Heart left ventricle (tissue), 16 donors: ENCODE results near the gene KCNMA1. TPM values are rescaled to one million over a fixed set of nuclear protein-coding genes. Genes with fewer than 3 reads are reported as not detected.
A peak's percentile ranks its signal among the peaks of the same experiment; 100 is the strongest.

Source experiments
- ATAC-seq, 4 donors: fragments of 200-7000 bp; cut with Tn5 transposase; one replicate each; pipeline ENCODE4 v1.9.1; 2020 to 2022; ENCODE audit warnings: moderate library complexity in 4 of 4, mild to moderate bottlenecking in 3 of 4, moderate number of reproducible peaks in 1 of 4
- DNase-seq, 5 donors: peaks; one replicate each; pipeline ENCODE4 v3.0.0-alpha.2; 2020
- H3K27ac ChIP-seq, 12 donors: fragments of 200-600 bp; sonication (generic) in 4 of 12; one replicate each; pipeline versions ENCODE4 v1.5.0 to v1.8.0; 2016 to 2022; ENCODE audit warnings: mild to moderate bottlenecking in 2 of 12
- H3K27me3 ChIP-seq, 9 donors: fragments of 200-600 bp; sonication (generic) in 2 of 9; one replicate each; pipeline versions ENCODE4 v1.5.1 to v1.8.0; 2016 to 2022; ENCODE audit warnings: mild to moderate bottlenecking in 3 of 9
- H3K36me3 ChIP-seq, 9 donors: fragments of 200-600 bp; sonication (generic) in 2 of 9; one replicate each; pipeline versions ENCODE4 v1.5.0 to v1.8.0; 2018 to 2022; ENCODE audit warnings: mild to moderate bottlenecking in 2 of 9
- H3K4me1 ChIP-seq, 12 donors: fragments of 200-600 bp; sonication (generic) in 4 of 12; one replicate each; pipeline versions ENCODE4 v1.5.0 to v1.8.0; 2016 to 2022; ENCODE audit warnings: mild to moderate bottlenecking in 3 of 12
- H3K4me3 ChIP-seq, 12 donors: fragments of 200-600 bp; sonication (generic) in 4 of 12; one replicate each; pipeline versions ENCODE4 v1.5.0 to v1.8.0; 2017 to 2022; ENCODE audit warnings: mild to moderate bottlenecking in 9 of 12, moderate library complexity in 4 of 12
- H3K9me3 ChIP-seq, 12 donors: fragments of 200-600 bp; sonication (generic) in 4 of 12; one replicate each; pipeline versions ENCODE4 v1.5.0 to v1.8.0; 2016 to 2022; ENCODE audit warnings: mild to moderate bottlenecking in 1 of 12
- CTCF ChIP-seq, 12 donors: fragments of 200-600 bp; sonication (generic) in 4 of 12; IDR thresholded peaks; one replicate each; pipeline versions ENCODE4 v1.5.0 to v1.8.0; 2018 to 2022; ENCODE audit warnings: antibody characterized with exemption in 12 of 12, mild to moderate bottlenecking in 5 of 12
- POLR2A ChIP-seq, 2 donors: fragments of 450-650 bp; IDR thresholded peaks; one replicate each; pipeline ENCODE4 v1.6.1; 2017; ENCODE audit warnings: antibody characterized with exemption in 2 of 2, mild to moderate bottlenecking in 2 of 2, moderate library complexity in 2 of 2
- WGBS, 4 donors: extraction: QIAGEN DNeasy Blood & Tissue Kit in 2 of 4; methylation state at CpG; one replicate each; pipeline versions ENCODE4 v1.1.5 to v1.1.7; 2013 to 2018; 5-methylcytosine and 5-hydroxymethylcytosine counted together
- intact Hi-C, 10 donors: fragments of 100-400 bp; cut with DNase I; formaldehyde crosslinking; loops; one replicate each; pipeline versions ENCODE4 v1.11.1 to v1.14.2; 2022
- polyA plus RNA-seq, 2 donors: library from polyadenylated mRNA; stranded (reverse); fragments of 200-250 nt; gene quantifications; one replicate each; pipeline ENCODE4 v1.2.3, GENCODE V29; 2013
- total RNA-seq, 9 donors: library from RNA; depleted of rRNA in 2 of 9; stranded (reverse); fragments of >200 nt in 2 of 9; fragmentation: NEBNext Ultra II Directional in 3 of 9; extraction: Animal tissue kit (Norgen Biotek cat#: 25700) in 3 of 9; gene quantifications; one replicate each; pipeline versions ENCODE4 v1.1.0 to v1.2.4, GENCODE V29; 2016 to 2023
- donor health status: ischemic (EF 13 %, LVEDD 7.1; RV severe dilation, severe dysfunction).
- donor health status: healthy with polysubstance abuse.
- donor health status: DM: no; HTN: yes; CAD: no.
- donor health status: DM: no; HTN: no; CAD: no.
- donor health status: ischemic (EF 25% LVEDD 6.9; RV normal size, moderate dysfunction).
- donor health status: ischemic (EF 25% LVEDD 5.7; RV mildly dilated, moderate dysfunction).
- donor health status: healthy.
- donor health status: DM: yes; HTN: yes; CAD: no.
- donor health status: ischemic (EF 35%, LVEDD 5.7; RV mildly dilated, moderate dysfunction).
- donor health status: nonischemic (EF 11% LVEDD 7.7; RV severe dilation, severe dysfunction).
- donor health status: DM: yes; HTN: yes; CAD: no.
- donor health status: PGD.
- donor health status: ischemic (EF 29% LVEDD 5.4; RV normal size, mild dysfunction).
- donor health status: nonischemic (EF 23%, LVEDD 6.1; RV moderate dilation, normal function).

KCNMA1 gene
- total and polyA plus RNA-seq, 11 donors = 0.39 to 8.7 (median 1.7) TPM

- 72 to 81% (median 76%) methylated on average over 4 of the region's 4 CpGs for WGBS, 4 donors
- no peaks in the 10 kb centered on the region for H3K36me3 ChIP-seq
- no peaks in the 10 kb centered on the region for H3K9me3 ChIP-seq
- H3K27me3 ChIP-seq = peaks cover 0 to 6% (median 0%) of the 10 kb centered on the region in 9 donors
- DNase-seq (no peak), ATAC-seq (no peak)
- no peak overlapping the region for H3K4me3 ChIP-seq
- no peak for TF ChIP-seq CTCF (IDR thresholded peaks at IDR 0.05)
- TF ChIP-seq POLR2A (IDR thresholded peaks at IDR 0.05) = no peak
- intact Hi-C loops = no loop called here
- H3K27ac ChIP-seq = peak overlapping the region in 1 of 12 donors; percentile 34
- peaks cover 0 to 21% (median 0%) of the 10 kb centered on the region in 12 donors for H3K4me1 ChIP-seq
Measured at GRCh38 chr10:77601488-77601887, 36.1 kb downstream of the KCNMA1 start.

- 79 to 98% (median 94%) methylated on average over 6 of the region's 6 CpGs for whole genome bisulfite sequencing, 4 donors
- peak overlapping the region in 1 of 12 donors; percentile 34 for H3K27ac ChIP-seq
- DNase-seq (no peak), ATAC-seq (no peak)
- H3K4me3 ChIP-seq = no peak overlapping the region
- H3K4me1 ChIP-seq = peaks cover 0 to 21% (median 0%) of the 10 kb centered on the region in 12 donors
- TF ChIP-seq POLR2A (IDR thresholded peaks at IDR 0.05) (no peak), CTCF (IDR thresholded peaks at IDR 0.05) (no peak)
- no peaks in the 10 kb centered on the region for H3K9me3 ChIP-seq
- H3K27me3 ChIP-seq = peaks cover 0 to 6% (median 0%) of the 10 kb centered on the region in 9 donors
- no peaks in the 10 kb centered on the region for H3K36me3 ChIP-seq
- intact Hi-C loops = no loop called here
Measured at GRCh38 chr10:77600640-77601039, 37.0 kb downstream of the KCNMA1 start.

GRCh38 chr10:77599651-77600050 is 38.0 kb downstream of the KCNMA1 start:
- Histone ChIP-seq H3K4me3 (no peak overlapping the region), H3K27me3 (peaks cover 0 to 6% (median 0%) of the 10 kb centered on the region in 9 donors), H3K36me3 (no peaks in the 10 kb centered on the region), H3K9me3 (no peaks in the 10 kb centered on the region), H3K4me1 (peaks cover 0 to 24% (median 0%) of the 10 kb centered on the region in 12 donors), H3K27ac (no peak overlapping the region)
- TF ChIP-seq POLR2A (IDR thresholded peaks at IDR 0.05) = no peak
- TF ChIP-seq CTCF (IDR thresholded peaks at IDR 0.05) = no peak
- intact Hi-C loops = no loop called here
- ATAC-seq (no peak), DNase-seq (no peak)
- 72 to 88% (median 76%) methylated on average over 4 of the region's 4 CpGs for WGBS, 4 donors

- Histone ChIP-seq H3K4me3 (no peak overlapping the region), H3K9me3 (no peaks in the 10 kb centered on the region), H3K36me3 (no peaks in the 10 kb centered on the region), H3K27ac (peak overlapping the region in 1 of 12 donors; percentile 27), H3K27me3 (peaks cover 0 to 3% (median 0%) of the 10 kb centered on the region in 9 donors), H3K4me1 (peaks cover 0 to 26% (median 0%) of the 10 kb centered on the region in 12 donors)
- TF ChIP-seq CTCF (IDR thresholded peaks at IDR 0.05) (no peak), POLR2A (IDR thresholded peaks at IDR 0.05) (no peak)
- 55 to 72% (median 63%) methylated on average over 7 of the region's 7 CpGs for WGBS, 4 donors
- ATAC-seq (no peak), DNase-seq (no peak)
- intact Hi-C loops = no loop called here
Measured at GRCh38 chr10:77598606-77599005, 39.0 kb downstream of the KCNMA1 start.
